K562 (cell line): ENCODE results near the gene CTSO.
"Not testable (repeated sequence)": the region's sequence is repeated elsewhere in the genome, so short reads cannot be mapped to it uniquely, and the experiment has no call there.

ENCODE experiments used
- ATF7 ChIP-seq: fragments of 450-650 bp; IDR thresholded peaks from 2 replicates; pipeline ENCODE4 v1.7.1; 2014; ENCODE audit warnings: mild to moderate bottlenecking, moderate library complexity
- CTCF ChIP-seq, 3 experiments: IDR thresholded peaks in 2 of 3; conservative IDR thresholded peaks in 1 of 3; 2 replicates each; pipeline ENCODE4 v1.5.1; 2011 to 2012; ENCODE audit warnings: low read length in 3 of 3, mild to moderate bottlenecking in 3 of 3, control low read depth in 2 of 3, improper control_type of control experiment in 1 of 3, inconsistent platforms in 1 of 3, low read depth in 1 of 3, mixed read lengths in 1 of 3, moderate library complexity in 1 of 3; ENCODE audit not compliant: insufficient read depth in 2 of 3
- SP1 ChIP-seq: sonication (generic); formaldehyde crosslinking; IDR thresholded peaks from 2 replicates; pipeline ENCODE4 v1.8.1; 2022; ENCODE audit warnings: mild to moderate bottlenecking, missing genetic modification reagents
- ZNF165 ChIP-seq: fragments of 250-450 bp; sonication (Bioruptor Pico); IDR thresholded peaks from 2 replicates; pipeline ENCODE4 v1.4.0; 2020; ENCODE audit warnings: borderline replicate concordance
- ZNF274 ChIP-seq: IDR thresholded peaks from 2 replicates; pipeline ENCODE4 v1.6.1; 2011; ENCODE audit warnings: low read depth, mild to moderate bottlenecking, low read length, moderate library complexity, borderline replicate concordance
- TF ChIP-seq, protein P1 (sequence below): sonication (generic); formaldehyde crosslinking; IDR thresholded peaks from 2 replicates; pipeline ENCODE4 v1.9.0; 2022; ENCODE audit warnings: mild to moderate bottlenecking, missing genetic modification reagents

DNA sequence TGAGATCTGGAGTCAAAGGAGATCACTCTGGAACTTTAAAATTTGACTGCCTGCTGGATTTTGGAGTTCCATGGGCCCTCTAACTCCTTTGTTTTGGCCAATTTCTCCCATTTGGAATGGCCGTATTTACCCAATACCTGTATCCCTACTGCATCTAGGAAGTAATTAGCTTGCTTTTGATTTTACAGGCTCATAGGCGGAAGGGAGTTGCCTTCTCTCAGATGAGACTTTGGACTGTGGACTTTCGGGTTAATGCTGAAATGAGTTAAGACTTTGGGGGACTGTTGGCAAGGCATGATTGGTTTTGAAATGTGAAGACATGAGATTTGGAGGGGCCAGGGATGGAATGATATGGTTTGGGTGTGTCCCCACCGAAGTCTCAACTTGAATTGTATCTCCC is 19.0 kb downstream of the CTSO start:
- TF ChIP-seq ZNF274; ZNF165; SP1; CTCF (IDR thresholded peaks at IDR 0.05 in 2 of 3, conservative IDR thresholded peaks at IDR 0.05 in 1 of 3; ENCODE audit: insufficient read depth in 2 of 3, low read depth in 1 of 3, low read length in 3 of 3); ATF7: not testable (repeated sequence)
- TF ChIP-seq, protein P1, sequence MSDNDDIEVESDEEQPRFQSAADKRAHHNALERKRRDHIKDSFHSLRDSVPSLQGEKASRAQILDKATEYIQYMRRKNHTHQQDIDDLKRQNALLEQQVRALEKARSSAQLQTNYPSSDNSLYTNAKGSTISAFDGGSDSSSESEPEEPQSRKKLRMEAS, result not testable (repeated sequence)
